Left lung (tissue), 10 donors: ENCODE measurements around the gene FAM120B. TPM values are rescaled to one million over a fixed set of nuclear protein-coding genes. Genes with fewer than 3 reads are reported as not detected.
A peak's percentile ranks its signal among the peaks of the same experiment; 100 is the strongest.

Source experiments
- ATAC-seq: fragments of 200-7000 bp; cut with Tn5 transposase; one replicate; pipeline ENCODE4 v1.9.1; 2020; ENCODE audit warnings: moderate library complexity
- DNase-seq, 4 donors: peaks; one replicate each; pipeline ENCODE4 v3.0.0-alpha.2; 2013 to 2020
- H3K27ac ChIP-seq, 2 donors: fragments of 200-600 bp; sonication (generic) in 1 of 2; one replicate each; pipeline versions ENCODE4 v1.5.0 to v1.8.0; 2020 to 2021
- H3K27me3 ChIP-seq, 2 donors: fragments of 200-600 bp; sonication (generic) in 1 of 2; one replicate each; pipeline versions ENCODE4 v1.5.0 to v1.8.0; 2020 to 2021
- H3K36me3 ChIP-seq, 2 donors: fragments of 200-600 bp; sonication (generic) in 1 of 2; one replicate each; pipeline versions ENCODE4 v1.5.0 to v1.8.0; 2020 to 2021
- H3K4me1 ChIP-seq, 2 donors: fragments of 200-600 bp; one replicate each; pipeline ENCODE4 v1.8.0; 2021
- H3K4me3 ChIP-seq, 2 donors: fragments of 200-600 bp; sonication (generic) in 1 of 2; one replicate each; pipeline versions ENCODE4 v1.5.0 to v1.8.0; 2020 to 2021; ENCODE audit warnings: mild to moderate bottlenecking in 1 of 2
- H3K9me3 ChIP-seq, 2 donors: fragments of 200-600 bp; sonication (generic) in 1 of 2; one replicate each; pipeline versions ENCODE4 v1.5.0 to v1.8.0; 2020 to 2021
- intact Hi-C, 2 donors: fragments of 100-400 bp; cut with DNase I; formaldehyde crosslinking; loops; one replicate each; pipeline versions ENCODE4 v1.11.2 to v1.14.2; 2022
- polyA plus RNA-seq, 6 donors: library from polyadenylated mRNA; unstranded; fragments of 120-200 nt; gene quantifications; one replicate each; pipeline ENCODE4 v1.2.1, GENCODE V29; 2013; ENCODE audit not compliant: insufficient read length in 6 of 6
- total RNA-seq, 2 donors: library from RNA; stranded (reverse); fragmentation: NEBNext Ultra II Directional; extraction: Animal tissue kit (Norgen Biotek cat#: 25700); gene quantifications; one replicate each; pipeline ENCODE4 v1.2.1, GENCODE V29; 2021
- TF ChIP-seq, protein P1 (sequence below), 2 donors: fragments of 200-600 bp; sonication (generic) in 1 of 2; IDR thresholded peaks; one replicate each; pipeline versions ENCODE4 v1.5.0 to v1.8.0; 2021; ENCODE audit warnings: antibody characterized with exemption in 2 of 2
- donor health status: DM: no; HTN: yes; CAD: no.
- donor health status: DM: no; HTN: no; CAD: no.

Gene FAM120B
- total and polyA plus RNA-seq, 8 donors = 26.6 to 37.7 (median 35.5) TPM

DNA sequence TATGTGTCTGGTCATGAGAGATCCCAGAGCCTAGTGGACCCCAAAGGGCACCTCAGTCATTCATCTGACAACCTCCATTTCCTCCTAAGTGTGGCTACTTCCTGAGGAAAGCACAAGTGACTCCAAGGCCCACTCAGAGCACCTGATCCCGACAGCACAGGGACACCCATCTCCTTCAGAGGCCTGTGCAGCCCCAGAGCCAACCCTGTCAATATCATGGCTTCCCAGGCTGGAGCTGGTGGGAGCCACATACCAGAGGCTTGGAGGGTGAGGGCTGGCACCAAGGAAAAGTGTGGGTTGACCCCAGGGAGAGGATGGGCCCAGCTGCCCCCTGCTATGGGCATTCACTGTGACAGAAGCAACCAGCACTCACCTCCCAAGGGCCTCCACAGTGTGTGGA, 129.2 kb downstream of the FAM120B start:
- Histone ChIP-seq H3K27me3 (peaks cover 0 to 16% of the 10 kb centered on the region in 2 donors), H3K9me3 (no peaks in the 10 kb centered on the region), H3K27ac (no peak overlapping the region), H3K4me3 (no peak overlapping the region), H3K36me3 (no peaks in the 10 kb centered on the region), H3K4me1 (peaks cover 4 to 7% of the 10 kb centered on the region in 2 donors)
- TF ChIP-seq, protein P1, sequence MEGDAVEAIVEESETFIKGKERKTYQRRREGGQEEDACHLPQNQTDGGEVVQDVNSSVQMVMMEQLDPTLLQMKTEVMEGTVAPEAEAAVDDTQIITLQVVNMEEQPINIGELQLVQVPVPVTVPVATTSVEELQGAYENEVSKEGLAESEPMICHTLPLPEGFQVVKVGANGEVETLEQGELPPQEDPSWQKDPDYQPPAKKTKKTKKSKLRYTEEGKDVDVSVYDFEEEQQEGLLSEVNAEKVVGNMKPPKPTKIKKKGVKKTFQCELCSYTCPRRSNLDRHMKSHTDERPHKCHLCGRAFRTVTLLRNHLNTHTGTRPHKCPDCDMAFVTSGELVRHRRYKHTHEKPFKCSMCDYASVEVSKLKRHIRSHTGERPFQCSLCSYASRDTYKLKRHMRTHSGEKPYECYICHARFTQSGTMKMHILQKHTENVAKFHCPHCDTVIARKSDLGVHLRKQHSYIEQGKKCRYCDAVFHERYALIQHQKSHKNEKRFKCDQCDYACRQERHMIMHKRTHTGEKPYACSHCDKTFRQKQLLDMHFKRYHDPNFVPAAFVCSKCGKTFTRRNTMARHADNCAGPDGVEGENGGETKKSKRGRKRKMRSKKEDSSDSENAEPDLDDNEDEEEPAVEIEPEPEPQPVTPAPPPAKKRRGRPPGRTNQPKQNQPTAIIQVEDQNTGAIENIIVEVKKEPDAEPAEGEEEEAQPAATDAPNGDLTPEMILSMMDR (IDR thresholded peaks at IDR 0.05) = no peak
- ATAC-seq = no peak
- DNase-seq = peak in 1 of 4 donors; percentile 26
- intact Hi-C loops = no loop called here

DNA sequence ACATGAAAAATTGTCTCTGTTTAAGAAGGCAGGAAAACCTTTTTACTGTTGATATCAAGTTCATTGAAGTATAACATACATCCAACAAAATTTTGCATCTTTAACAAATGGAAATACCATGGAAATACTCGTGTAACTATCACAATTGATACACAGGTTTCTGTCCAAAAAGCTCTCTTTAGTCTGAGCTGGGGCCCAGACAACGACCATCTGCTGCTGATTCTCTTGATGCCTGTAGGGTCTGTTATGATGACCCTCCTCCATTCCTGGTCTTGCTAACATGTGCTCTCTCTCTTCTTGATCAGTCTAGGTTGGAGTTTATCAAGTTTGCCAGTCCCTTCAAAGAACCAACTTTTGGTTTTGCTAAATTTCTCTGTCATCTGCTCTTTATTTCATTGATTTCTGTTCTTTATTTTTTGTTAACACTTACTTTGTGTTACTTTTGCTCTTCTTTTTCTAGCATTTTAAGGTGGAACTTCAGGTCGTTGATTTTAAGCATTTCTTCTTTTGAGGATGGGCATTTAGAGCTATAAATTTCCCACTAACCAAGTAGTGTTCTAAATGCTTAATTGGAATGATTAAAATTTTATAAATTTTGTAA, 129.8 kb downstream of the FAM120B start:
- TF ChIP-seq, protein P1 (IDR thresholded peaks at IDR 0.05) = no peak
- DNase-seq (no peak), ATAC-seq (no peak)
- Histone ChIP-seq H3K27me3 (peaks cover 0 to 16% of the 10 kb centered on the region in 2 donors), H3K27ac (no peak overlapping the region), H3K9me3 (no peaks in the 10 kb centered on the region), H3K4me3 (no peak overlapping the region), H3K4me1 (peaks cover 4 to 7% of the 10 kb centered on the region in 2 donors), H3K36me3 (no peaks in the 10 kb centered on the region)
- intact Hi-C loops = no loop called here

DNA sequence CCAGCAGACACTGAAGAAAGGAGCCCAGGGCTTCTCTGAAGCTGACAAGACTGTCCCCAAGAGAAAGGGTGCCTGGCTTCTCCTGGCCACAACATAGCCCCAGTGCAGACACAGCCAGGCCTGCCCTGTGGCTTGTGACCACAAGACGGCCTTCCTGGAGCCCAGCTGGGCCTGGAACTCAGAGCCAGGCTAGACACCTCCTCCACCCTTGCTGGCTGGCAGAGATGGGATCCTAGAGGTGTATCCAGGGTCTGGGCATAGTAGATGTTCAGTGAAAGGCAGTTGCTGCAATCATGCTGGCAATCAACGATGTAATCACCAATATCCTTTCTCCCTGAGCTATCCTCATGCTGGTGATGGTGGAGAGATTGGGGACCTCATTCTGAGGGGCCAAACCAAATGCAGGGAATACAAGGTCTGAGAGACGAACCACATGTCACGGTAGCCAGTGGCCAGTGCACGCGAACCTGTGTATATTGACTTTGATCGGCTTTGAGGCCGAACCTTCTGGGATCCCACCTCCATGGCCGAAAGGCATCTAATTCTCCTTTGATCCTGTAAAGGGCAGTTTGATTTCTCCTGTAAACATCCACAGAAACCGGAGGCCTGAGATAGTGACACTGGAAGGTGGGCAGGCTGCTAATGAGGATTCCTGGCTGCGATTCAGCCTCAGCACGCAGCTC, 131.3 kb downstream of the FAM120B start:
- no peaks in the 10 kb centered on the region for H3K9me3 ChIP-seq
- H3K27me3 ChIP-seq = peaks cover 0 to 14% of the 10 kb centered on the region in 2 donors
- ATAC-seq (no peak), DNase-seq (peak in 1 of 4 donors; percentile 47)
- no peak overlapping the region for H3K27ac ChIP-seq
- intact Hi-C loops = no loop called here
- peaks cover 4 to 7% of the 10 kb centered on the region in 2 donors for H3K4me1 ChIP-seq
- no peaks in the 10 kb centered on the region for H3K36me3 ChIP-seq
- peak overlapping the region in 1 of 2 donors; percentile 4 for H3K4me3 ChIP-seq
- TF ChIP-seq, protein P1 (IDR thresholded peaks at IDR 0.05) = no peak

DNA sequence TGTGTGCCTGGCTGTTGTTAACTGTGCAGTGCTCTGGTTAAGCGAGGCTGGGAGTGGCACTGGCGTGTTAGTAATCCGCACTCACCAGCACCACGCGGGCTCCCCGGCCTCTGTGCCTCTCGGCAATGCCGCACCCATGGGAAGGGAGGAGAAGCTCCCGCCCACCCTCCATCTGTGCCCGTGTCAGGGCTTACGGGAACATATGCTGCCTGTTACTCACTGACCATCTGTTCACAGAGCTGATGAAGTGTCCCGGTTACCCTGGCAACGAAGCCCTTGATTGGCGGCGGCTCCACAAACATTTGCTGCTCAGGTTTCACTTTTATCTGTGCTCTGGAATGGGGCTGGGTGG, 131.8 kb downstream of the FAM120B start:
- TF ChIP-seq, protein P1 (IDR thresholded peaks at IDR 0.05) = no peak
- Histone ChIP-seq H3K4me3 (peak overlapping the region in 1 of 2 donors; percentile 4), H3K36me3 (no peaks in the 10 kb centered on the region), H3K4me1 (peaks cover 4 to 7% of the 10 kb centered on the region in 2 donors), H3K27ac (no peak overlapping the region), H3K27me3 (peaks cover 0 to 9% of the 10 kb centered on the region in 2 donors), H3K9me3 (no peaks in the 10 kb centered on the region)
- ATAC-seq (peak; percentile 97), DNase-seq (peak; percentile 87 to 95 (median 92))
- intact Hi-C loops = no loop called here

DNA sequence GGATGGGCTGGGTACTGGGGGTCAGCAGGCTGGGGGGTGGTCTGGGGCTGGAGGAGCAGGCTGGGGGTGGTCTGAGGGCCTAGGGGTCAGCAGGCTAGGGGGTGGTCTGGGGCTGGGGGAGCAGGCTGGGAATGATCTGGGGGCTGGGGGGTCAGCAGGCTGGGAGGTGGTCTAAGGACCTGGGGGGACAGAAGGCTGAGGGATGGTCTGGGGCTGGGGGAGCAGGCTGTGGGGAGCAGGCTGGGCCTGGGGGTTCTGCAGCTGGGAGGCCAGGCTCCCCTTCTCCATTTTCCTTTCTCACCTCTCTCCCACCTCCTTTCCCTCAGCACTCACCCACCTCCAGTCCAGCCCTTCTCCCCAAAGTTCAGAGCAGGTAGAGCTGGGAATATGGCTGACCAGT, 132.3 kb downstream of the FAM120B start:
- no peak for ATAC-seq
- no peaks in the 10 kb centered on the region for H3K36me3 ChIP-seq
- H3K9me3 ChIP-seq = no peaks in the 10 kb centered on the region
- H3K27ac ChIP-seq = no peak overlapping the region
- no peak overlapping the region for H3K4me3 ChIP-seq
- DNase-seq = no peak
- intact Hi-C loops = no loop called here
- peaks cover 4 to 7% of the 10 kb centered on the region in 2 donors for H3K4me1 ChIP-seq
- TF ChIP-seq, protein P1 (IDR thresholded peaks at IDR 0.05) = no peak
- H3K27me3 ChIP-seq = peaks cover 0 to 5% of the 10 kb centered on the region in 2 donors
